ENCODE data around the gene EPC2. TPM values are rescaled to one million over a fixed set of nuclear protein-coding genes. Genes with fewer than 3 reads are reported as not detected.
"Not testable (repeated sequence)": the region's sequence is repeated elsewhere in the genome, so short reads cannot be mapped to it uniquely, and the experiment has no call there.

Gene EPC2
- total RNA-seq, 1 donor from 2014 or later = 24.2 TPM

GRCh38 chr2:148638543-148638942 lies 6.0 kb upstream of the EPC2 start:
- intact Hi-C loops (cut with micrococcal nuclease) = no loop called here
- no peak for ATAC-seq

GRCh38 chr2:148640767-148641166 lies 3.8 kb upstream of the EPC2 start:
- intact Hi-C loops (cut with micrococcal nuclease) = no loop called here
- DNase-seq (no peak), ATAC-seq (no peak)

More at GRCh38 chr2:148638543-148638942, 6.0 kb upstream of the EPC2 start:
- no peak for DNase-seq

GRCh38 chr2:148642112-148642744 lies 2.3 kb upstream of the EPC2 start:
- DNase-seq (no peak), ATAC-seq (no peak)
- intact Hi-C loops (cut with micrococcal nuclease) = no loop called here

GRCh38 chr2:148642891-148643416 lies 1.6 kb upstream of the EPC2 start:
- DNase-seq (no peak), ATAC-seq (no peak)
- intact Hi-C loops (cut with micrococcal nuclease) = no loop called here

- intact Hi-C loops (cut with micrococcal nuclease) = no loop called here
- no peak for DNase-seq
- no peak for ATAC-seq
Measured at GRCh38 chr2:148643421-148643820, 1.1 kb upstream of the EPC2 start.

- ATAC-seq = peak; percentile 87
- peak; percentile 97 for DNase-seq
- intact Hi-C loops (cut with micrococcal nuclease) = no loop called here
Measured at GRCh38 chr2:148644883-148645538, 460 bp downstream of the EPC2 start.

GRCh38 chr2:148645539-148646230 lies 1.1 kb downstream of the EPC2 start:
- DNase-seq (peak; percentile 61), ATAC-seq (peak; percentile 24)
- intact Hi-C loops (cut with micrococcal nuclease) = no loop called here

- no peak for ATAC-seq
- no peak for DNase-seq
- intact Hi-C loops (cut with micrococcal nuclease) = no loop called here
Measured at GRCh38 chr2:148646231-148646559, 1.6 kb downstream of the EPC2 start.

GRCh38 chr2:148647711-148648110 lies 3.2 kb downstream of the EPC2 start:
- DNase-seq; intact Hi-C loops (cut with micrococcal nuclease); ATAC-seq: not testable (repeated sequence)

GRCh38 chr2:148649936-148650335 lies 5.4 kb downstream of the EPC2 start:
- intact Hi-C loops (cut with micrococcal nuclease) = no loop called here
- no peak for DNase-seq
- no peak for ATAC-seq

- intact Hi-C loops (cut with micrococcal nuclease) = no loop called here
- no peak for DNase-seq
- no peak for ATAC-seq
Measured at GRCh38 chr2:148650881-148651280, 6.3 kb downstream of the EPC2 start.

GRCh38 chr2:148651972-148652371 lies 7.4 kb downstream of the EPC2 start:
- ATAC-seq (no peak), DNase-seq (no peak)
- intact Hi-C loops (cut with micrococcal nuclease) = no loop called here

GRCh38 chr2:148653437-148653836 lies 8.9 kb downstream of the EPC2 start:
- intact Hi-C loops (cut with micrococcal nuclease) = no loop called here

GRCh38 chr2:148654435-148654834 lies 9.9 kb downstream of the EPC2 start:
- ATAC-seq (no peak), DNase-seq (no peak)
- intact Hi-C loops (cut with micrococcal nuclease) = no loop called here

More at GRCh38 chr2:148653437-148653836, 8.9 kb downstream of the EPC2 start:
- ATAC-seq (peak; percentile 21), DNase-seq (no peak)

GRCh38 chr2:148656516-148656915 lies 12.0 kb downstream of the EPC2 start:
- ATAC-seq (no peak), DNase-seq (no peak)
- intact Hi-C loops (cut with micrococcal nuclease) = no loop called here

GRCh38 chr2:148658807-148659722 lies 14.5 kb downstream of the EPC2 start:
- intact Hi-C loops (cut with micrococcal nuclease) = no loop called here
- no peak for ATAC-seq

GRCh38 chr2:148660999-148661398 lies 16.4 kb downstream of the EPC2 start:
- no peak for DNase-seq
- intact Hi-C loops (cut with micrococcal nuclease) = no loop called here

More at GRCh38 chr2:148658807-148659722, 14.5 kb downstream of the EPC2 start:
- DNase-seq = no peak

GRCh38 chr2:148662332-148662731 lies 17.8 kb downstream of the EPC2 start:
- DNase-seq; intact Hi-C loops (cut with micrococcal nuclease); ATAC-seq: not testable (repeated sequence)

More at GRCh38 chr2:148660999-148661398, 16.4 kb downstream of the EPC2 start:
- no peak for ATAC-seq

- ATAC-seq = no peak
- DNase-seq = no peak
- intact Hi-C loops (cut with micrococcal nuclease) = no loop called here
Measured at GRCh38 chr2:148664229-148664628, 19.7 kb downstream of the EPC2 start.
